ENCODE results near the gene RASL10A.
A peak's percentile ranks its signal among the peaks of the same experiment; 100 is the strongest.
"Not testable (repeated sequence)": the region's sequence is repeated elsewhere in the genome, so short reads cannot be mapped to it uniquely, and the experiment has no call there.

RASL10A gene, protein sequence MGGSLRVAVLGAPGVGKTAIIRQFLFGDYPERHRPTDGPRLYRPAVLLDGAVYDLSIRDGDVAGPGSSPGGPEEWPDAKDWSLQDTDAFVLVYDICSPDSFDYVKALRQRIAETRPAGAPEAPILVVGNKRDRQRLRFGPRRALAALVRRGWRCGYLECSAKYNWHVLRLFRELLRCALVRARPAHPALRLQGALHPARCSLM

DNA sequence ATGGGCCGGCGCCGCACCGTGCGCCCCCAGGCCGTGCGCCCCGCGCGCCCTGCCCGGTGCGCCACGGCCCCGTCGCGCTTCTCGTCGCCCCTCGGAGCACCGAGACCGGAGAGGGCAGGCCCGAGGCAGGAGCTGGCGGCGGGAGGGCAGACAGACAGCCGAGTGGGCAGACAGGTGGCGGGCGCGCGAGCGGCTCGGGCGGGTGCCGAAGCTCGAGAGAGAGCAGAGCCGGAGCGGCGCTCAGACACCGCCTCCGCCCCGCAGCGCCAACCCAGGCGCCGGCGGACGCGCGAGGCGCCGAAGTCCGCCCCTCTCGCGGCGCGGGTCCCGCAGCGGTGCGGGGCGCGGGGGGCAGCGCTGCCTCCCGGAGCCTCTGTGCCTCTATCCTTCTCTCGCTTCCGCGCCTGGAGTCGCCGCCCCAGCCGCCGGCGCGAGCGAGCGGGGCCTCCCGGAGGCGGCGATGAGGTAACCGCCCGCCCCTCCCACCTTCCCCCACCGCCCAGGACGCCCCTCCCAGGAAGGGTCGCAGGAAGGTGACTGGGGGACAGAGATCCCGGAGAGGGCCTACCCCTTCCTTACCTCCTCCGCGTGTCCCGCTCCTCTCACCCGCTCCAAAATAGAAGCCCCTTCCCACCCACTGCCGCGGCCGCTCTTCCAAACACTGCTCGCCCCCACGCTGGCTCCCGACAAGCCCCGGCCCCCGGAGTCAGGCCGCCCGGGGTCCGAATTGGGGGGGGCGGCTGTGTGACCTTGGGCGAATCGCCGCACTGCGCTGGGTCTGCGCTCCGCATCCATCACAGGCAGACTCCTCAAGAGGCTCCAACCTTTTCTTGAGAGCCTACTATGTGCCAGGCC is at the start of gene RASL10A:
RASL10A (minus strand) TSS at position 412 of the 855 bp plus-strand sequence. CDS start 451 bp downstream, outside the sequence.
- no peak for DNase-seq (ENCODE audit: low spot score)

DNA sequence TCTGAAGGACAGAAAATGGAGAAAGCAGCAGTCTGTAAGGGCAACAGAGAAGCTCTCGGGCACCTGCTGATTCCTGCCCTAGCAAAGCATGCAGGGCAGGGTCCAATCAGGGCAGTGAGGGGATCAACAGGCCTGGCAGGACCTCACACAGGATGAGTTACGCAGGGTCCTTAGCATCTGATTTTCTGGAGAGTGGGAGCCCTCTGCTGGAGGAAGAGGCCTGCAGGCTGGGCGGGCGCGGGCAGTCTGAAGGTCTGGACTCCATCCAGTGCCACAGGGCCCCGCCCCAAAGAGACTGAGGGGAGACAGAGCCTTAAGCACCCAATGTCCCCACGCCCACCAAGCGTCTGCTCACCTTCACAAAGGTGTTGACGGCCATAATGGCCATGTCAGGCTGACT is 44.0 kb upstream of the RASL10A start:
- peak; percentile 45 for DNase-seq (ENCODE audit: low spot score)

DNA sequence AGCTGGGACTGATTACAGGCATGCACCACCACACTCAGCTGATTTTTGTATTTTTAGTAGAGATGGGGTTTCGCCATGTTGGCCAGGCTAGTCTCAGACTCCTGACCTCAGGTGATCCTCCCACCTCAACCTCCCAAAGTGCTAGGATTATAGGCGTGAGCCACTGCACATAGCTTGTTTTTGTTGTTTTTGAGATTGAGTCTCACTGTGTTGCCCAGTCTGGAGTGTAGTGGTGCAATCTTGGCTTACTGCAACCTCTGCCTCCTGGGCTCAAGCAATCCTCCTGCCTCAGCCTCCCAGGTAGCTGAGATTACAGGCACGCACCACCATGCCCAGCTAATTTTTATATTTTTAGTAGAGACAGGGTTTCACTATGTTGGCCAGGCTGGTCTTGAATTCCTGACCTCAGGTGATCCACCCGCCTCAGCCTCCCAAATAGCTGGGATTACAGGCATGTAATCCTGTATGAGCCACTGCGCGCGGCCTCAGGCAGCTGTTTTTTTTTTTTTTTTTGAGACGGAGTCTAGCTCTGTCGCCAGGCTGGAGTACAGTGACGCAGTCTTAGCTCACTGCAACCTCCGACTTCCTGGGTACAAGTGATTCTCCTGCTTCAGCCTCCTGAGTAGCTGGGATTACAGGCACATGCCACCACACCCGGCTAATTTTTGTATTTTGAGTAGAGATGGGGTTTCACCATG is 41.8 kb upstream of the RASL10A start:
- not testable (repeated sequence) for DNase-seq (ENCODE audit: low spot score)

DNA sequence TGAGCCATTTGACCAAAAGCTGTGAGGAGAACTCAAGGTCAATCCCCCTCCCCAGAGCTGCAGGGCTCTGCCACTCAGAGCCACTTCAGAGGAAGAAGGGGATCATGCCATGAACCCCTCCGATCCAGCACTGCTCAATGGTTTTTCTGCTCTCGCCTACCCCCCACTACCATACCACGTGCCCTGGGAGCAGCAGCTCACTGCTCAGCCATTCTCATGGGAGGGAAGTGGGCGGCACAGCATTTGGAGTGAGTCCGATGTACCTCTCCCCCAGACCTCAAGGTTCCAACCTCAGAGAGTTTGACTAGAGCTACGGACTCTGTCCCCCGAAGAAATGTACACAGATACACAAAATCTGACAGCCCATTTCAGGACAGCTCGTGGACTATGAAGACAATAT is 38.4 kb upstream of the RASL10A start:
- no peak for DNase-seq (ENCODE audit: low spot score)

DNA sequence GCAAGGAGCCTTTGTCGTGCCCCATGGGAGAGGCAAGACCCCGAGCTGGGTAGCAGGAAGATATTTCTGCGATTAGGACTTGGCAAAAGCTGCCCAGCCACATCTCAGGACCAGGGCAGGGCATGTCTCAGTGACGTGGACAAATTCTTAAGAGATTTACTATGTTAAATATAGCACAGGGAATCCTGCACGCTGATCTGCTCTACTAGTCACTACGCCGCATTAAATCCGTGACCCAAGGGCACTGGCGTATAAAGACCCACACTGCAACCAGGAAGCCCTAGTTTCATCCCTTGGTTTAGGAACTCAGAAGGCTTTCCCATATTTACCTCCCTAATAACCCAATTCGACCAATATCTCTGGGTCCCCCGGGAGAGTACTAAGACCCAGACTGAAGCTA is 37.8 kb upstream of the RASL10A start:
- DNase-seq (ENCODE audit: low spot score), result no peak

DNA sequence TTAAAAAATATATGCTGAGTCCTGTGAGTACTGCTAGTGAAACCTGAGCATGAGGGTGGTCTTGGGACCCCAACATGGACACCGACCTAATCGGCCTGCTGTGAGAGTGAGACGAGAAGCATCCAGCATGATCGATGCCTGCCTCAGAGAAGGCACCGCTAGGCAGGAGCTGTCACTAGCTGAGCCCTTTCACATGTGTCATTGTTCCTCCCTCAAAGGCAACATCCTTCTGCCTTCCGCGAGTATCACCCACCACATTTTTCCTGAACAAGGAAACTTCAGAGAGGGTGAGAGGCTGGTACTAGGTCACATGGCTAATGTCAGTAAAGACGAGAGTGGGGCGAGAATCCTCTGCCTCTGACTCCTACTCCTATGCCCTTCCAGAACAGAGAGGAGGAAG is 37.3 kb upstream of the RASL10A start:
- no peak for DNase-seq (ENCODE audit: low spot score)

DNA sequence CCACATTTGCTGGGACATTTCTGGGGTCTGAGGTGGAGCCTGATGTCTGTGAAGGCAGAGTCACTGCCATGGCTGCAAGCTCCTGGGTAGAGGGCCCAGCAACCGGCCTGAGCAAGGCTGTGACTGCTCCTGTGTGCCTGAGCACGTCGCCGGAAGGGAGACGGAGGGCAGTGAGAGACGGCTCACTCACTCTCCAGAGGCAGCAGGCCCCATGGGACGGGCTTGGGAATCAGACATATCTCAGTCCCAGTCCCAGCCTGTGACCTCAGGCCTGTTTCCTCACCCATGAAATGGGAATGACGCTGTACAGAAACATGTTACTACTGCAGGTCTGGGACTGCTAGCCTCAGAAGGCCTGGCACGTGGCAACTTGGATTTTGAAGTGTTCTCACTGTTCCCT is 36.4 kb upstream of the RASL10A start:
- no peak for DNase-seq (ENCODE audit: low spot score)

DNA sequence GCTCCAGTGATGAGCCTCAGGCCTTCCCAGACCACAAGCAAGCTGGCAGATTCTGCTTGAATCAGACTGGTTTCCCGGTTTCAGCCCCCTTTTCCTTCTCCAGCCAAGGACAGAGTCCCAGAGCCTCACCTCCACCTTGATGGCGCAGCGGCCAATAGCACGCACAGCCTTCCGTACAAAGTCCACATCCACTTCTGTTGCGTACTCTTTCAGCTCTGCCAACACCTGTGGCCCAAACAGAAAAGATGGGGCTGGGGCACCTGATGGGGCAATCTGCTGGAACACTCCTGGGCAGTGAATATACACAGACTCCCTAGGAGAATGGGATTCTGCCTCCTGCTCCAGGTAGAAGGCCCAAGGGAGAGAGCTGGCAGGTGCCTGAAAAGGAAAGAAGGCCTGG is 35.5 kb upstream of the RASL10A start:
- DNase-seq (ENCODE audit: low spot score), result no peak

DNA sequence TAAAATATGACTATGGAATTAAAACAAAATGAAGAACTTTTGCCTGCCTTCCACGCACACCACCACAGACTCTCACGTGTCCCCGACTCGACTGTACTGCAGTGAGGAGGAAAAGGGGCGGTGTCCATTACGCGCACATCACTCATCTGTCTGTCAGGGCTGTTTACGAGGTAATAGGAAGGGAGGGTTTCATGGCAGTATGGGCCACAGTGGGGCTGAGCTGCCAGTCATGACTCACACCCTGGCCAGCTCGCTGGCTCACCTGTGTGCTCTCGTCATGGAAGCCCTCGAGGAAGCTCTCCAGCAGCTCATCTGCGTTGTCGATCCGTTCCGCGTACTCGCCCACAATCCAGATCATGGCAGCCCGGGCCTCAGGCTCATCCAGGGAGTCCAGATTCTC is 33.5 kb upstream of the RASL10A start:
- DNase-seq (ENCODE audit: low spot score), result no peak

DNA sequence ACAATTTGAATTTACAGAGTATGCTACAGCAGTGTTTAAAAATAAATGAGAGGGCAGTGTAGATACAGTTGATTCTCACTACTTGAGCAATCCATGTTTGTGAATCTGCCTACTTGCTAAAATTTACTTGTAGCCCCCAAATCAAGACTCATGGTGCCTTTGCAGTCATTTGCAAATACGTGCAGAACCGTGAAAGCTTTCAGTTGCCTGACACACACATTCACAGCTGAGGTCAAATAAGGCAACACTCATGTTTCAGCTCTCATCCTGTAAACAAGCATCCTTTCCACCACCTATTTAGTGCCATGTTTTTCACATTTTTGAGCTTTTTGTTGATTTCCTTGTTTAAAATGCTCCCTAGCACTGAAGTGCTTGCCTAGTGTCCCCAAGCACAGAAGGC is 32.5 kb upstream of the RASL10A start:
- no peak for DNase-seq (ENCODE audit: low spot score)

DNA sequence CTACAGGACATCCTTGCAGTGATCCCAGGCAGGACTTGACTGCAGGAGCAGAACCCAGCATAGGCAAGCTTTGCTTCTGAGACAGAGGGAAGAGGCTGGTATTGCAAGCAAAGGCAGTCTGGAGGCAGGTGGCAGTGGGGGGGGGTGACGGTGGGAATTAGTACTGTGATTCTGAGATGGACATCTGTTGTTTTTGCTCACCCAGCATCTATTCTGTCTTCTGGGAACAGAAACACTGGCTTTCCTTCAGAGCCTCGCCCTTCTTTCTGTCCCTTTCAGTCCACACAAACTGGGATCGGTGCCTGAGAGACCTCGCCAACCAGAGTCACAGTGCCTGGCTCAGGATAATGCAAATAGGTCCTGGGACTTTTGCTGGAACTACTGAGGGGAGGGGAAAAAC is 31.2 kb upstream of the RASL10A start:
- DNase-seq (ENCODE audit: low spot score), result no peak

DNA sequence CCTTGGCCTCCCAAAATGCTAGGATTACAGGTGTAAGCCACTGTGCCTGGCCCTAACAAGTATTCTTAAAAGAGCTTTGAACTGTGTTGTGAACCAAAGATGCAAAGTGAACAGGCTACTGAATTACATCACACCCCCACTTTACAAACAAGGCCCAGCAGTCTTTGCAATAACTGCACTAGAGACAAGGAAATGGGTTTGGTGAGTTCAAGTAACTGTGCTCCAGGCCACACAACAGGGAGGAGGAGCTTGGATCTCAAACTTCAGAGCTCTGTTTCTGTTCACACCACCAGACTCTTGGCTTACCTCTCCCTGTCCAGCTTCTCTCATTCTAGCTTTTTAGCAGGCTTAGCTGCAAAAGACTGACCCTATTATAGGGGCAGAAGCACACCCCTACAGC is 30.4 kb upstream of the RASL10A start:
- DNase-seq (ENCODE audit: low spot score), result no peak

DNA sequence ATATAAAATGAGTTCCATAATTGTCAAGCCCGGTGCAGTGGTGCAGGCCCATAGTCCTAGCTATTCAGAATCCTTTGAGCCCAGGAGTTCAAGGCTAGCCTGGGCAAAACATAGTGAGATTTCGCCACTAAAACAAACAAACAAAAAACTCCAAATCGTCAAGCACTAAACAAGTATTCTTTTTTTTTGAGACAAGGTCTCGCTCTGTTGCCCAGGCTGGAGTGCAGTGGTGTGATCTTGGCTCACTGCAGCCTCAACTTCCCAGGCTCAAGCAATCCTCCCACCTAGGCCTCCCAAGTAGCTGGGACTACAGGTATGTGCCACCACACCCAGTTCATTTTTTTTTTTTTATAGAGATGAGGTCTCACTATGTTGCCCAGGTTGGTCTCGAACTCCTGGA is 29.4 kb upstream of the RASL10A start:
- not testable (repeated sequence) for DNase-seq (ENCODE audit: low spot score)

DNA sequence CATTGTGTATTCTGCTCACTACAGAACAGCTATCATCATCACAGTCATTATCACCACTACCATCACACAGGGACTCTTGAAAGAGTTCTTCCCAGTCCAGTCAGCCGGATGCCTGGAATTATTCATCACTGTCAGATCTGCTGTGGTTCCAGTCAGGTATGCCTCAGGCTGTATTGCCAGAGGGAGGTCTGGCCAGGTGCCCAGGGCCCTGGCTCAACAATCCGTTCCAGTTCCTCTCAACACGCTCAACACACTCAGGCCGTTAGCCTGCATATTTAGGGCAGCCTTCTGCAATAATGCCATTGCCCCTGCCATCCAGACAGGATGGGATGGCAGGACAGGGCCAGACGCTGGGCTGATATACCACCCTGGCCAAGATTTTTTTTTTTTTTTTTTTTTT is 28.6 kb upstream of the RASL10A start:
- DNase-seq (ENCODE audit: low spot score), result no peak

DNA sequence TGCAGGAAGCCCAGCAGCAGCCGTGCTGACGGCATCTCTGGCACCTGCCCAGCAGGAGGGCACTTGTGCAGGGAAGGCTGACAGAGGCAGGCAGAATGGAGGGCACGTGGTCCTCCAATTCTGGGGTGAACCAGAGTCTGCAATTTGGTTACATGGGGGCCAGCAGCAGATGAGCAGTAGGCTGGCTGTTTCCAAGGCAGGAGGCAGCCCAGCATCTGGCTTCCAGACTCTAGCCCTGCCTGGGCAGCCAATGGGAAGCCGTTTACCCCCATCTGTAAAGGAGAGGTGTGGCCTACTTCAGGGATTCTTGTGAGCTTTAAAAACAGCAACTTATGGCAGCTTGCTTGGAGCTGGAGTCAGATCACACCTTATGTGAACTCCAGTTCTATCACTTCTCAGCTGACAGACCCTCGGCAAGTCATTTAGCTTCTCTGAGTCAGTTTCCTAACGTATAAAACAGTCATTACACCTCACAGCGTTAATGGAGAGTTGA is 27.9 kb upstream of the RASL10A start:
- DNase-seq (ENCODE audit: low spot score), result no peak

DNA sequence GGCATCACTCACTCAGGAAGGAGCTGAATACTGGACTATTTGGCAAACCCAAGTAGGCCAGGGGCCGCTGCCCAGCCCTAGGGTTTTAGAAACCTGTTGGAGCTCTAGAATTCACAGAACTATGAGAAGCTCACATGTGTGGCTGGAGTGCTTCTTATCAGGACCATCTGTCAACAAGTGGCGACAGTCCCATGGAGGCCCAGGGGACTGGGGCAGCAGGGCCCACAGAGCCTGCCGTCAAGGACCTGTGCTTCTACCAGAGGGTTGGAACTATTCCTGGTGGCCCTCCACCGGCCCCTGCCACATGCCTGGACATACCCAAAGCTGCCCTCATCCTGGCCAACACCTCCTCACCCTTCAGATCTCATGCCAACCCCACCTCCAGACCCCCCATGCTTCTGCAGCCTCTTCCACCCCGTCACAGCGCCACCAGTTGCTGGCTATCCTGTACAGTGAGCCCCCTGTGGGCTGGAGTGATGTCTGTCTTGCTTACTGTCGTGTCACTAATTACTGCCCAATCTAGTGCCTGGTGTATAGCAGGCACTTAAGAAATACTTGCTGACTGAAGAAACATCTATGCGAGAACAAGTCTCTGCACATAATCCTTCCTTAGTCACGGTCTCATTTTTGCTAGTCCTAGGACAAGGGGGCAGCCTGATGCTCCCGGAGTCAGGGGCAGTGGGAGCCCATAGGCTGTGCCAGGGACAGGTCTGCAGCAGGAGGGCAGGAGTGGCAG is 27.2 kb upstream of the RASL10A start:
- no peak for DNase-seq (ENCODE audit: low spot score)

DNA sequence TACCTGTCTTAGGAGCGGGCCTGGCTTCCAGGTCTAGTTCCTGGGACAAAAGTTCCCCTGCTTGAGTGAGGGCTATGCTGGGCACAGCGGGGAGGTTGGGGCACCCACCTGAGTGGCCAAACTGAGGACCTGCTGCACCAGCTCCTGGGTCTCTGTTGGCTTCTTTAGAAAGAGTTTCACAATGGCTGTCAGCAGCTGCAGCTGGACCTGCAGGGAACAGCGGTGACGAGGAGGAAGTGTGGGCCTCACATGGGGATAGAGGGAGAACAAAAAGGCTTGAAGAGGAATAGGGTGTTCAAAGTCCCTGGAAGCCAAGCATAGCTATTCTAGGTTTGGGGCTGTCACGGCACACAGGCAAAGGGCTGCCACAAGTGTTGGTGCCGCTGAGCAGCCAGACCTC is 26.7 kb upstream of the RASL10A start:
- no peak for DNase-seq (ENCODE audit: low spot score)

DNA sequence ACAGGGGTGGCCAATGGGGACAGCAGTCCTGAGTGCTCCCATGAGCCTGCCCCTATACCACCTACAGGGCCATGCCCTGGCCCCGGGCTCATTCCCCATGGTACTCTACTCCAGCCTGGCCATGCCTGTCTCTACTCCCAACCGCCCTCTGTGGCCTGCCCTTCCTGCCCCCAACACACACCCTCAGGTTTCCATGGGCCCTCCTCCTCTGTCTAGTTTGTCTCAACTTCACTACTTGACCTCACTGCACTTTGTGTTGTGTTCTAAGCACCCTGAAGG is 26.3 kb upstream of the RASL10A start:
- no peak for DNase-seq (ENCODE audit: low spot score)

DNA sequence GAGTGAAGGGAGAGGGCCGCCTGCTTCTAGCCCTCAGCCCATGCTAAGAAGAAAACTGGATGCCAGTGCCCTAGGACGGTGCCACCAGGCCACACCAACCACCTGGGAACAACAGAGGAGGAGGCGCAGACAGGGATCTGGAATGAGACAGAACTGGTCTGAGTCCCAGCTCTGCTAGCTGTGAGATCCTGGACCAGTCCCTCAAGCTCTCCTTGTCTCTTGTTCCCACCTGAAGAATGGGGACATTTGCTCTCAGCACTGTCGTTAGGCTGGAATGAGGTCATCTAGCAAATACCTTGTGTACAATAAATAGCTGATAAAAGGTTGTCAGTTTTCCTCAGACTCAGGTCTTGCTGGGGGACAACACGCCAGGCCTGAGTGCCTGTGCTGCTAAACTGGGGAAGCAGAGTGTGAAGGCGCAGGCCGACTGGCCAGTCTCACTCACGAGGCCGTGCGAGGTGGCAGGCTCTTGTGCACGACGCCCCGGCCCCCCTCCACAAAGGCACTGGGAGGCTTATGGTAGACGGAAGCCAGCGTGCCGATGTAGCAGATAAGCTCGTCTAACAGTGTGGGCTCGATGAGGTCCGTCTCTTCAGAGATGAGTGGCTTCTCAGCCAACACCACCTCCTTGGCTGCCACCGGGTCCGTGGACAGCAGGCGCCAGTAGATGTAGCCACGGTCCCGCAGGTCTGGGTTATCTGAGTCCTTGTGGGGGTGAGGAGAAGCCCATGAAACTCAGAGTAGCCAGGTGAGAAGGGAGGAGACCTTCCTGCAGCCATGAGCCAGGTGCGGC is 25.8 kb upstream of the RASL10A start:
- no peak for DNase-seq (ENCODE audit: low spot score)

DNA sequence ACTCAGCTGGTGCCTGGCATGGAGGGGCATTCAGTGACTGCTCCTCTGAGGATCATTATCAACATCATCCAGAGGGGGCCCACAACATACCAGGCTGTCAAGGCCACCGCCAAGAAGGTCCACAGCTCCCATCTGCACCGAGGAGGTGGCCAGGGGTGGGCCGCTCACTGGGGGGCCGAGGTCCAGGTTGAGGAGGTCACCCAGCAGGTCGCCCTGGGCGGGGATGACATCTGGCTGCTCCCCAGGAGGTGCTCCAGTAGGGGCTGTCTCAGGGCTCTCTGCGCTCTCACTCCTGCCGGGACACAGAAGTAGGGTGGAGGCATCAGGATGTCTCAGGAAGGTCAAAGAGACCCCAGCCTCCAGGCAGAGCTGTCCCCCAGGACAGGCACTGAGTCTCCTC is 25.1 kb upstream of the RASL10A start:
- no peak for DNase-seq (ENCODE audit: low spot score)

DNA sequence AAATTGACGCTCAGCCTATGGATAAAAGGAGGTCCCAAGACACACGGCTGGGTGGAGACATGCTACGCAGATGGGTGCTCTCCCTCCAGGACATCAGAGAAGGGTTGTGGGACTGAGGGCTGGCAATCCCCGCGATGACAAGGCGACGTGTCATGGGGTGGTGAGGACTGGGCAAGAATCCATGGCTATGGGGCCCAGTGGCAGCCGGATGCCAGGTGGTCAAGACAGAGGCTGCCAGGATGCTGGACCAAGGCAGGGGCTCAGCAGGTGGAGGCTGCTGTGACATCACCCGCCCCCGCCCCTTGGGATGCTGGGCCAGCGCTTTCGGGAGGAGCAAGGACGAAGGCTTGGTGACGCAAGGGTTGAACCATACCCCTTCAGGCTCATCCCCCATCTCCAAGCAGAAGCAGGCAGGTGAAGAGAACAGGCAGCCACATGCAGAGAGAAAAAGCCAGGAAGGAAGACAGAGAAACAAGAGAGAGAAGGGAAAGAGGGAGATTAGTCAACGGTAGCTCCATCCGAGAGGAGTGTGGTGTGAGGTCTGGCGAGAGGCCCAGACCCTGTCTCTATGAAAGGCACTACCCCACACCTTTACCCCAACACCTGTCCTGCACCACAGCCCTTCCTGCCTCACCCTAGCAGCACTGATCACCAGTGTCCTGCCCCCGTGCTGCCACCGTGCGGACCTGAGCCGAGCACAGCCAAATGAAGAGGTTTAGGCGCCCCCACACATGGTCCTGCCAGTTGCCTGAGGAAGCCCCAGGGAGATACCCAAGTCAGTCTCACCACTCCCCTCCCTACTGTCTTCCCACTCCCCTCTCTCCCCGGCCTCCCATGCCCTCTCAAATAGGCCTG is 24.1 kb upstream of the RASL10A start:
- DNase-seq (ENCODE audit: low spot score), result no peak
